Stimulated activated effector memory CD8-positive, alpha-beta T cell treated with anti-CD3 and anti-CD28 coated beads, Interleukin-12 subunit alpha, Interleukin-12 subunit beta, amount 100 ng/mL, for 72 hours (primary cell): ENCODE results near the gene SFRP4.
A peak's percentile ranks its signal among the peaks of the same experiment; 100 is the strongest.
"Not testable (repeated sequence)": the region's sequence is repeated elsewhere in the genome, so short reads cannot be mapped to it uniquely, and the experiment has no call there.

Experiments used
- ATAC-seq: fragments of 150-1000 bp; cut with Tn5 transposase; 2 replicates; pipeline ENCODE4 v1.10.0; 2021
- DNase-seq, 2 donors: peaks; one replicate each; pipeline ENCODE4 v3.0.0; 2021 to 2022; ENCODE audit warnings: low spot score in 2 of 2
- H3K27ac Mint-ChIP-seq: one replicate; pipeline ENCODE4 v1.8.0; 2022; ENCODE audit warnings: mild to moderate bottlenecking, mixed read lengths
- H3K36me3 Mint-ChIP-seq: one replicate; pipeline ENCODE4 v1.8.0; 2022; ENCODE audit warnings: mild to moderate bottlenecking, mixed read lengths
- H3K4me1 Mint-ChIP-seq: one replicate; pipeline ENCODE4 v1.8.0; 2022; ENCODE audit warnings: mixed read lengths
- H3K4me3 Mint-ChIP-seq: one replicate; pipeline ENCODE4 v1.8.0; 2022; ENCODE audit warnings: mild to moderate bottlenecking, mixed read lengths
- H3K9me3 Mint-ChIP-seq: one replicate; pipeline ENCODE4 v1.8.0; 2022; ENCODE audit warnings: mixed read lengths

The SFRP4 gene

GRCh38 chr7:37916673-37917660 lies at the start of gene SFRP4:
SFRP4 (minus strand) TSS chr7:37916817; CDS start chr7:37916537, 280 bp downstream.
- Mint-ChIP-seq H3K36me3 (no peaks in the 10 kb centered on the region), H3K27ac (no peak within 1 kb of the TSS), H3K4me1 (peaks cover 15% of the 10 kb centered on the region), H3K9me3 (no peaks in the 10 kb centered on the region), H3K4me3 (peak within 1 kb of the TSS; percentile 51)
- peak; percentile 22 for ATAC-seq
- DNase-seq = peak in 1 of 2 donors; percentile 49

DNA sequence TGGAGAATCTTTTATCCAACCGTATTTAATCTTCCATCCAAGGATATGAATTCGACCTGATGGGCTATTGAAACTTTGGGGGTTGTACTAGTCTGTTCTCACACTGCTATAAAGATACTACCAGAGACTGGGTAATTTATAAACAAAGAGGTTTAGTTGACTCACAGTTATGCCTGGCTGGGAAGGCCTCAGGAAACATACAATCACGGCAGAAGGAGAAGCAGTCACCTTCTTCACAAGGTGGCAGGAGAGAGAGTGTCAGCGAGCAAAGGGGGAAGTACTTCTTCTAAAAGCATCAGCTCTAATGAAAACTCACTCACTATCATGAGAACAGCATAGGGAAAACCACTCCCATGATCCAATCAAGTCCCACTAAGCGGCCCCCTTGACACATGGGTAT lies 47.6 kb upstream of the SFRP4 start:
- Mint-ChIP-seq H3K4me3 (no peak overlapping the region), H3K4me1 (no peaks in the 10 kb centered on the region), H3K27ac (no peak overlapping the region), H3K36me3 (no peaks in the 10 kb centered on the region), H3K9me3 (no peaks in the 10 kb centered on the region)
- no peak for ATAC-seq
- no peak for DNase-seq

GRCh38 chr7:37961251-37961650 lies 44.6 kb upstream of the SFRP4 start:
- DNase-seq = no peak
- Mint-ChIP-seq H3K4me1 (no peaks in the 10 kb centered on the region), H3K36me3 (no peaks in the 10 kb centered on the region), H3K9me3 (no peaks in the 10 kb centered on the region), H3K27ac (no peak overlapping the region), H3K4me3 (no peak overlapping the region)
- no peak for ATAC-seq

DNA sequence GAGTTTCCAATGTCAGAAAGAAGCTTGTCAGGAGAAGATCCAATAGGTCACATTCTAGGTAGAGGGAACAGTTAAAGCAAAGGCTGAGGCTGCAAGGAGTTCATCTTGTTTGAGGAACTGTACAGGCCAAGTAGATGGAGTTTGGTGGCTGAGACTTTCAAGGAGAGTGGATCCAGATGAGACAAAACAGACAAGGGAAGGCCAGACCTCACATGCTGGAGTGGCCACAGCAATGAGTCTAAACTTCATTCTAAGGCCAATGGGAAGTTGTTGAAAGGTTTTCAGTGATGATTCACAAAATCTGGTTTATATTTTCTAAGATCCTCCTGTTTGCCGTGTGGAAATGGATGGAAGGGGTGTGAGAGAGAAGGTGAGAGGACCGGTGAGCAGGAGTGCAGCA lies 43.9 kb upstream of the SFRP4 start:
- DNase-seq (no peak), ATAC-seq (no peak)
- H3K4me1 Mint-ChIP-seq = no peaks in the 10 kb centered on the region
- H3K9me3 Mint-ChIP-seq = no peaks in the 10 kb centered on the region
- H3K36me3 Mint-ChIP-seq = no peaks in the 10 kb centered on the region
- H3K27ac Mint-ChIP-seq = no peak overlapping the region
- no peak overlapping the region for H3K4me3 Mint-ChIP-seq

DNA sequence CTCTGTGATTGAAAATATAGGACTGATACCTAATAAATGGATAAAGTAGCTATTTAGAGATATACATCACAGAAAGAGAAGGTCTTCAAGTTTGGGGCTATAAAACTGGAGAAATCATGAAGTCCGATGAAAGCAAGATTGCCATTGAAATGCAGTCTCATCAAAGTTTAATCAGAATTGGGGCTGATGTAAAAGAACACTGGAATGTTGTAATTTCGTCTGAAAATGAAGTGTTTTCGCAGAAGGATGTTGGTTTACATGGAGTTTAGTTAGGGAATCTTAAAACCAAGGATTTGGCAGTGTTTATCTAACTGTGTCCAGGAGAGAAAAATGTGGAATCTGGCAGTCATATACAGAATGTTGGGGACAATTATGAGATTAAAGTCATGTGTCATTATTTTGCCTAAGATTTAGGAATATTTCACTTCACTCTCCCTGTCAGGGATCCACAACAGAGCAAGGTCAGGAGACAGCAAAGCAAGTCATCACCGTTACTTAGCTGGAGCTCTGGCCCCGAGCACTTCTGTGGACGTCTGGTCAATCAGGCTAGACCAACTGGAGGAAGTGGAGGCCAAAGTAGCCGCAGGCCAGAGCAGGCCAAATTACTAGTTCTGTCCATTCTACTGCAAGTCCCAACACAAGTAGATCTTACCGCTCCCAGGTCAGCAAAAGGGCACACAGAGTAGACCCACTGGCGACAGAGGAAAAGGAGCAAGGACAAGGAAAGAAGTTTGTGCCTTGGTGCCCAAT lies 40.8 kb upstream of the SFRP4 start:
- Mint-ChIP-seq H3K4me3 (no peak overlapping the region), H3K9me3 (no peaks in the 10 kb centered on the region), H3K4me1 (no peaks in the 10 kb centered on the region), H3K27ac (no peak overlapping the region), H3K36me3 (no peaks in the 10 kb centered on the region)
- DNase-seq (no peak), ATAC-seq (no peak)

GRCh38 chr7:37956791-37957190 lies 40.2 kb upstream of the SFRP4 start:
- ATAC-seq (no peak), DNase-seq (no peak)
- Mint-ChIP-seq H3K4me1 (no peaks in the 10 kb centered on the region), H3K27ac (no peak overlapping the region), H3K9me3 (no peaks in the 10 kb centered on the region), H3K4me3 (no peak overlapping the region), H3K36me3 (no peaks in the 10 kb centered on the region)

DNA sequence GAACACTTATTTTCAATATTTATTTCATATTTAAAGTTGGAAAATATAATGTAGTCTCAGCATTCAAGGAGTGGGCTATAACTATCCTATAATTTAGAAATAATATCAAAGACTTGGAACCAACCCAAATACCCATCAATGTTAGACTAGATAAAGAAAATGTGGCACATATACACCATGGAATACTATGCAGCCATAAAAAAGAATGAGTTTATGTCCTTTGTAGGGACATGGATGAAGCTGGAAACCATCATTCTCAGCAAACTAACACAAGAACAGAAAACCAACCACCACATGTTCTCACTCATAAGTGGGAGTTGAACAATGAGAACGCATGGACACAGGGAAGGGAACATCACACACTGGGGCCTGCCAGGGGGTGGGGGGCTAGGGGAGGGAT lies 37.6 kb upstream of the SFRP4 start:
- ATAC-seq, H3K36me3 Mint-ChIP-seq, H3K4me3 Mint-ChIP-seq, DNase-seq, H3K9me3 Mint-ChIP-seq, H3K27ac Mint-ChIP-seq, H3K4me1 Mint-ChIP-seq: not testable (repeated sequence)

GRCh38 chr7:37952240-37952639 lies 35.6 kb upstream of the SFRP4 start:
- Mint-ChIP-seq H3K4me1 (no peaks in the 10 kb centered on the region), H3K4me3 (no peak overlapping the region), H3K27ac (no peak overlapping the region), H3K36me3 (no peaks in the 10 kb centered on the region), H3K9me3 (no peaks in the 10 kb centered on the region)
- DNase-seq (no peak), ATAC-seq (no peak)

DNA sequence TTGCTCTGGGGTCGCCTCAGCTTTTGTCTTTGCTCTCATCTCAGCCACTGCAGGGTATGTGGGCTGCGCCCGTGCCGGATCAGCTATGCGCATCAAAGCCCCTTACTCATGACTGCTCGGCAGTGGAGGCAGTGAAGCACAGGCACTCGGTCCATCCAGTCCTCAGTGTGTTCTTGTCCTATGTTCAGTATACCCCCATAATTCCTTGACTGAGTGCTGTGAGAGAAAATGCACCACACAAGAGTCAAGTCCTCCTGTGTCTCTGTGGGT lies 31.3 kb upstream of the SFRP4 start:
- Mint-ChIP-seq H3K9me3 (no peaks in the 10 kb centered on the region), H3K4me1 (no peaks in the 10 kb centered on the region), H3K4me3 (no peak overlapping the region), H3K27ac (no peak overlapping the region), H3K36me3 (no peaks in the 10 kb centered on the region)
- DNase-seq (no peak), ATAC-seq (no peak)

- Mint-ChIP-seq H3K36me3 (no peaks in the 10 kb centered on the region), H3K4me1 (no peaks in the 10 kb centered on the region), H3K27ac (no peak overlapping the region), H3K4me3 (no peak overlapping the region), H3K9me3 (no peaks in the 10 kb centered on the region)
- ATAC-seq (no peak), DNase-seq (no peak)
These were observed 30.7 kb upstream of the SFRP4 start for GRCh38 chr7:37947138-37947940.

DNA sequence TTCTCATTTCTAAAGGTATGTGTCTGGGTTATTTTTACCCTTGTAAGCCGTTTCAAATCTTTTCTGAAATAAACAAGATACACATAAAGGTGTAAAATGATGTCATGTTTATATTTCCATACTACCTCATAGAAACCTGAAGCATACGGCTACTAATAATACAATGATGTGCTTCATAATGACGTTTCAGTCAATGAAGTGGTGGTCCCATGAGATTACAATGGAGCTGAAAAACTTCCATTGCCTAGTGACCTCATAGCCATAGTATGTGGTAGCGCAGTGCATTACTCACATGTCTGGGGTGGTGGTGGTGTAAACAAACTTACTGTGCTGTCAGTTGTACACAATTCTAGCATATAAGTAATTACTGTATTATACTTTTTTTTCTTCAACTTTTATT lies 28.7 kb upstream of the SFRP4 start:
- ATAC-seq = no peak
- Mint-ChIP-seq H3K36me3 (no peaks in the 10 kb centered on the region), H3K9me3 (no peaks in the 10 kb centered on the region), H3K4me1 (no peaks in the 10 kb centered on the region), H3K27ac (no peak overlapping the region), H3K4me3 (no peak overlapping the region)
- DNase-seq = no peak

- Mint-ChIP-seq H3K36me3 (no peaks in the 10 kb centered on the region), H3K9me3 (no peaks in the 10 kb centered on the region), H3K4me1 (no peaks in the 10 kb centered on the region), H3K27ac (no peak overlapping the region), H3K4me3 (no peak overlapping the region)
- no peak for ATAC-seq
- DNase-seq = no peak
These were observed 28.1 kb upstream of the SFRP4 start for GRCh38 chr7:37944737-37945054.

- H3K36me3 Mint-ChIP-seq = no peaks in the 10 kb centered on the region
- no peak for ATAC-seq
- H3K4me1 Mint-ChIP-seq = no peaks in the 10 kb centered on the region
- H3K27ac Mint-ChIP-seq = no peak overlapping the region
- H3K9me3 Mint-ChIP-seq = no peaks in the 10 kb centered on the region
- H3K4me3 Mint-ChIP-seq = no peak overlapping the region
- DNase-seq = no peak
These were observed 27.5 kb upstream of the SFRP4 start for GRCh38 chr7:37943905-37944736.

DNA sequence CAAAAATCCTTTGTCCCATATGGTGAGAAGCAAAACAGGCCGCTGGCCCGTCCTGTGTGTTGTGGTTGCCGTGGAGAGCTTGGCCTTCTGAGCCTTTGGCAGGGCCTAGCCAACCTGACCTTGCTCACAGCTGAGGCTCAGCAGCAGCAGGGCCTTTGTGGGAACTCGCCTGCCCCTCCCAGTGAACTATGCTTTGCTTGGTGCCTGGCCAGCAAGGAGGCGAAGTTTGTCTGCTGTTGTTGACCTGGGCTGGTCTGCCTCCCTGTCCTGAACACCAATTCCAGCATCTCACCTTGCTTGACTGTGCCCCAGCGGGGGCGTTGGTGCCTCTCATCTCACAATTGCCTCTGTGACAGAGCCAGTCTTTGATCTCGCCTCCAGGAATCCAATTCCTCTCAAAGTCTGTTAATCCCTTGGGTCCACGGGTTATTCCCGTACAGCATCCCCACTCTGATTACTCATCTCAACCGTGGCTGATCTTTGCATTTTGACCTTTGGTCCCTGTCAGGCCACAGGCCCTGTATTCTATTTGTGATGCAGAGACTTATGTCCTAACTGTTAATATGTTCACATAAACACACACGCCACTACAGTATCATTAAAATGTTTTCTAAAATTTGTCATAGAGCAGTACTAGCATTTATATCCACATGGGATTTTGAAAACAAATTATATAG lies 26.5 kb upstream of the SFRP4 start:
- DNase-seq (no peak), ATAC-seq (no peak)
- Mint-ChIP-seq H3K4me1 (no peaks in the 10 kb centered on the region), H3K9me3 (no peaks in the 10 kb centered on the region), H3K27ac (no peak overlapping the region), H3K4me3 (no peak overlapping the region), H3K36me3 (no peaks in the 10 kb centered on the region)
